HEK293 (cell line): ENCODE data around the gene RPS27.

Experiments used
- HOXA7 ChIP-seq: sonication (generic); formaldehyde crosslinking; IDR thresholded peaks from 2 replicates; pipeline ENCODE4 v1.8.1; 2022; ENCODE audit warnings: missing genetic modification reagents, borderline replicate concordance
- PRDM2 ChIP-seq: fragments of 450-650 bp; formaldehyde crosslinking; IDR thresholded peaks from 2 replicates; pipeline ENCODE4 v1.5.1; 2016; ENCODE audit warnings: missing biosample characterization, missing genetic modification characterization, borderline replicate concordance
- RBAK ChIP-seq: fragments of 450-650 bp; formaldehyde crosslinking; IDR thresholded peaks from 2 replicates; pipeline ENCODE4 v1.5.1; 2016; ENCODE audit warnings: missing biosample characterization, missing genetic modification characterization
- TRIM28 ChIP-seq: IDR thresholded peaks from 2 replicates; pipeline ENCODE4 v1.6.1; 2011; ENCODE audit warnings: low read length, control low read depth, borderline replicate concordance
- YY1 ChIP-seq: fragments of 450-650 bp; formaldehyde crosslinking; IDR thresholded peaks from 2 replicates; pipeline ENCODE4 v1.5.1; 2018; ENCODE audit warnings: missing biosample characterization, missing genetic modification characterization
- YY2 ChIP-seq: fragments of 450-650 bp; formaldehyde crosslinking; IDR thresholded peaks from 2 replicates; pipeline ENCODE4 v1.5.1; 2016; ENCODE audit warnings: missing biosample characterization, missing genetic modification characterization
- ZNF114 ChIP-seq: fragments of 450-650 bp; formaldehyde crosslinking; IDR thresholded peaks from 2 replicates; pipeline ENCODE4 v1.5.0; 2017; ENCODE audit warnings: missing biosample characterization, missing genetic modification characterization
- ZNF121 ChIP-seq: fragments of 450-650 bp; formaldehyde crosslinking; IDR thresholded peaks from 2 replicates; pipeline ENCODE4 v1.5.1; 2016; ENCODE audit warnings: missing biosample characterization, missing genetic modification characterization
- ZNF138 ChIP-seq: fragments of 450-650 bp; formaldehyde crosslinking; IDR thresholded peaks from 2 replicates; pipeline ENCODE4 v1.5.1; 2016; ENCODE audit warnings: missing biosample characterization, missing genetic modification characterization, borderline replicate concordance
- ZNF16 ChIP-seq: fragments of 450-650 bp; formaldehyde crosslinking; IDR thresholded peaks from 2 replicates; pipeline ENCODE4 v1.5.1; 2016; ENCODE audit warnings: low read depth, missing biosample characterization, missing genetic modification characterization
- ZNF2 ChIP-seq: fragments of 450-650 bp; formaldehyde crosslinking; IDR thresholded peaks from 2 replicates; pipeline ENCODE4 v1.5.1; 2016; ENCODE audit warnings: missing biosample characterization, missing genetic modification characterization
- ZNF214 ChIP-seq: fragments of 450-650 bp; formaldehyde crosslinking; IDR thresholded peaks from 2 replicates; pipeline ENCODE4 v1.5.1; 2017; ENCODE audit warnings: missing biosample characterization, mild to moderate bottlenecking, missing genetic modification characterization, borderline replicate concordance
- ZNF26 ChIP-seq: fragments of 450-650 bp; formaldehyde crosslinking; IDR thresholded peaks from 2 replicates; pipeline ENCODE4 v1.5.1; 2016; ENCODE audit warnings: missing biosample characterization, missing genetic modification characterization
- ZNF311 ChIP-seq: fragments of 450-650 bp; formaldehyde crosslinking; IDR thresholded peaks from 2 replicates; pipeline ENCODE4 v1.5.1; 2017; ENCODE audit warnings: missing biosample characterization, missing genetic modification characterization, borderline replicate concordance
- ZNF354C ChIP-seq: fragments of 450-650 bp; formaldehyde crosslinking; IDR thresholded peaks from 2 replicates; pipeline ENCODE4 v1.5.1; 2016; ENCODE audit warnings: missing biosample characterization, missing genetic modification characterization, low read depth, borderline replicate concordance
- ZNF398 ChIP-seq: fragments of 450-650 bp; formaldehyde crosslinking; IDR thresholded peaks from 2 replicates; pipeline ENCODE4 v1.5.1; 2017; ENCODE audit warnings: missing biosample characterization, missing genetic modification characterization
- ZNF48 ChIP-seq: fragments of 450-650 bp; formaldehyde crosslinking; IDR thresholded peaks from 2 replicates; pipeline ENCODE4 v1.5.1; 2016; ENCODE audit warnings: missing biosample characterization, missing genetic modification characterization
- ZNF510 ChIP-seq: fragments of 450-650 bp; formaldehyde crosslinking; IDR thresholded peaks from 2 replicates; pipeline ENCODE4 v1.5.1; 2018; ENCODE audit warnings: mild to moderate bottlenecking, missing genetic modification characterization, missing biosample characterization; ENCODE audit not compliant: insufficient replicate concordance
- ZNF585B ChIP-seq: fragments of 450-650 bp; formaldehyde crosslinking; IDR thresholded peaks from 2 replicates; pipeline ENCODE4 v1.5.1; 2016; ENCODE audit warnings: missing biosample characterization, missing genetic modification characterization
- ZNF610 ChIP-seq: fragments of 450-650 bp; formaldehyde crosslinking; IDR thresholded peaks from 2 replicates; pipeline ENCODE4 v1.5.1; 2016; ENCODE audit warnings: missing biosample characterization, missing genetic modification characterization, borderline replicate concordance
- ZNF621 ChIP-seq: fragments of 450-650 bp; formaldehyde crosslinking; IDR thresholded peaks from 2 replicates; pipeline ENCODE4 v1.5.1; 2017; ENCODE audit warnings: missing biosample characterization, missing genetic modification characterization
- ZNF707 ChIP-seq: fragments of 450-650 bp; formaldehyde crosslinking; IDR thresholded peaks from 2 replicates; pipeline ENCODE4 v1.5.1; 2016; ENCODE audit warnings: missing biosample characterization, missing genetic modification characterization
- ZNF76 ChIP-seq: fragments of 450-650 bp; formaldehyde crosslinking; IDR thresholded peaks from 2 replicates; pipeline ENCODE4; 2016; ENCODE audit warnings: low read depth, missing biosample characterization, missing genetic modification characterization, borderline replicate concordance
- ZNF791 ChIP-seq: fragments of 450-650 bp; formaldehyde crosslinking; IDR thresholded peaks from 2 replicates; pipeline ENCODE4 v1.5.1; 2016; ENCODE audit warnings: missing biosample characterization, missing genetic modification characterization
- ZNF830 ChIP-seq: fragments of 450-650 bp; IDR thresholded peaks from 2 replicates; pipeline ENCODE4 v1.5.0; 2018; ENCODE audit warnings: missing biosample characterization, missing genetic modification characterization, low read depth, mild to moderate bottlenecking, moderate library complexity
- TF ChIP-seq, protein P1 (sequence below): fragments of 450-650 bp; formaldehyde crosslinking; IDR thresholded peaks from 2 replicates; pipeline ENCODE4 v1.5.0; 2017; ENCODE audit warnings: missing biosample characterization, missing genetic modification characterization, borderline replicate concordance
- TF ChIP-seq, protein P2 (sequence below): fragments of 450-650 bp; formaldehyde crosslinking; IDR thresholded peaks from 2 replicates; pipeline ENCODE4 v1.5.1; 2016; ENCODE audit warnings: missing biosample characterization, missing genetic modification characterization

RPS27 gene

DNA sequence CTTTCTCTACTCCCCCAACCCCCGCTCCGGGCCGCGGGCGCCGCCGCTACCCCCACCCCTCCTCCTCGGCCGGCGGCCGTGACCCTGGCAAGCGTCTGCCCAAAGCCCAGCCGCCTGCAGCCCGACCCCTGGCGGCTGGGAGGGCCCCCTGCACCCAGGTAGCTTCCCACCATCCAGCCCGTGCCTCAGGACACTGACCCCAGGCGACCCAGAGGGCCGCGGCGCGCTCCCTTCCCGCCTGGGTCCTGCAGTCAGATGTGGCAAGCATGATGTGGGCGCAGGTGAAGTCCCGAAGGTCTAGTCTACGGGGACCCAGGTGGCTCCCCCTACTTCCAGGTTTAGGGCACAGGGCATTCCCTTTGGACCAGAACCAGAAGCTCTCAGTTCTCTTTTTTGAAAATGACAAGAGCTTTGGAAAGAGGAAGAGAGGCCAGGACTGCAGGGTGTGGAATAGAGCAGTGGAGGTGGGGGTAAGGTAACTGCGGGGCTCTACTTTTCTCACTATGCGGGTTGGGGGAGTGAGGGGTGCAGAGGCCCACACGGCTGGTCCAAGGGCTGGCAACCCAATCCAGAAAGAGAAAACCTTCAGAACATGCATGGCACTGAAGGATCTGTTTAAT is 43.8 kb upstream of the RPS27 start, which contains the start of gene DENND4B (continued):
- TF ChIP-seq PRDM2 (tag by site-specific recombination) (no peak), ZNF16 (tag by site-specific recombination) (no peak), ZNF48 (tag by site-specific recombination) (no peak), ZNF138 (tag by site-specific recombination) (no peak), ZNF830 (no peak), ZNF621 (tag by site-specific recombination) (no peak), ZNF398 (tag by site-specific recombination) (peak; percentile 61), ZNF121 (tag by site-specific recombination) (no peak), ZNF610 (tag by site-specific recombination) (no peak), ZNF510 (tag by site-specific recombination) (no peak), ZNF585B (no peak), HOXA7 (CRISPR knock-in tag) (no peak), YY2 (tag by site-specific recombination) (no peak), ZNF76 (tag by site-specific recombination) (peak; percentile 56), TRIM28 (no peak), ZNF354C (tag by site-specific recombination) (no peak), RBAK (tag by site-specific recombination) (no peak), ZNF114 (tag by site-specific recombination) (no peak), ZNF2 (tag by site-specific recombination) (no peak), ZNF707 (tag by site-specific recombination) (no peak), ZNF26 (tag by site-specific recombination) (no peak), YY1 (tag by site-specific recombination) (0 out of 2 replicates have a peak, but pooled peaks have one; percentile 2), ZNF791 (tag by site-specific recombination) (no peak), ZNF311 (tag by site-specific recombination) (no peak), ZNF214 (tag by site-specific recombination) (no peak)
- TF ChIP-seq, protein P1, sequence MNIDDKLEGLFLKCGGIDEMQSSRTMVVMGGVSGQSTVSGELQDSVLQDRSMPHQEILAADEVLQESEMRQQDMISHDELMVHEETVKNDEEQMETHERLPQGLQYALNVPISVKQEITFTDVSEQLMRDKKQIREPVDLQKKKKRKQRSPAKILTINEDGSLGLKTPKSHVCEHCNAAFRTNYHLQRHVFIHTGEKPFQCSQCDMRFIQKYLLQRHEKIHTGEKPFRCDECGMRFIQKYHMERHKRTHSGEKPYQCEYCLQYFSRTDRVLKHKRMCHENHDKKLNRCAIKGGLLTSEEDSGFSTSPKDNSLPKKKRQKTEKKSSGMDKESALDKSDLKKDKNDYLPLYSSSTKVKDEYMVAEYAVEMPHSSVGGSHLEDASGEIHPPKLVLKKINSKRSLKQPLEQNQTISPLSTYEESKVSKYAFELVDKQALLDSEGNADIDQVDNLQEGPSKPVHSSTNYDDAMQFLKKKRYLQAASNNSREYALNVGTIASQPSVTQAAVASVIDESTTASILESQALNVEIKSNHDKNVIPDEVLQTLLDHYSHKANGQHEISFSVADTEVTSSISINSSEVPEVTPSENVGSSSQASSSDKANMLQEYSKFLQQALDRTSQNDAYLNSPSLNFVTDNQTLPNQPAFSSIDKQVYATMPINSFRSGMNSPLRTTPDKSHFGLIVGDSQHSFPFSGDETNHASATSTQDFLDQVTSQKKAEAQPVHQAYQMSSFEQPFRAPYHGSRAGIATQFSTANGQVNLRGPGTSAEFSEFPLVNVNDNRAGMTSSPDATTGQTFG = no peak
- TF ChIP-seq, protein P2, sequence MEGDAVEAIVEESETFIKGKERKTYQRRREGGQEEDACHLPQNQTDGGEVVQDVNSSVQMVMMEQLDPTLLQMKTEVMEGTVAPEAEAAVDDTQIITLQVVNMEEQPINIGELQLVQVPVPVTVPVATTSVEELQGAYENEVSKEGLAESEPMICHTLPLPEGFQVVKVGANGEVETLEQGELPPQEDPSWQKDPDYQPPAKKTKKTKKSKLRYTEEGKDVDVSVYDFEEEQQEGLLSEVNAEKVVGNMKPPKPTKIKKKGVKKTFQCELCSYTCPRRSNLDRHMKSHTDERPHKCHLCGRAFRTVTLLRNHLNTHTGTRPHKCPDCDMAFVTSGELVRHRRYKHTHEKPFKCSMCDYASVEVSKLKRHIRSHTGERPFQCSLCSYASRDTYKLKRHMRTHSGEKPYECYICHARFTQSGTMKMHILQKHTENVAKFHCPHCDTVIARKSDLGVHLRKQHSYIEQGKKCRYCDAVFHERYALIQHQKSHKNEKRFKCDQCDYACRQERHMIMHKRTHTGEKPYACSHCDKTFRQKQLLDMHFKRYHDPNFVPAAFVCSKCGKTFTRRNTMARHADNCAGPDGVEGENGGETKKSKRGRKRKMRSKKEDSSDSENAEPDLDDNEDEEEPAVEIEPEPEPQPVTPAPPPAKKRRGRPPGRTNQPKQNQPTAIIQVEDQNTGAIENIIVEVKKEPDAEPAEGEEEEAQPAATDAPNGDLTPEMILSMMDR (tag by site-specific recombination) = peak; percentile 92
